GM18867 (cell line): ENCODE results near the gene USP27X.

ENCODE experiments used
- ATAC-seq: cut with Tn5 transposase; IDR thresholded peaks from one replicate; pipeline ENCODE4 v1.9.1; 2021; ENCODE audit warnings: mild to moderate bottlenecking, moderate library complexity; ENCODE audit not compliant: unreplicated experiment

The USP27X gene

DNA sequence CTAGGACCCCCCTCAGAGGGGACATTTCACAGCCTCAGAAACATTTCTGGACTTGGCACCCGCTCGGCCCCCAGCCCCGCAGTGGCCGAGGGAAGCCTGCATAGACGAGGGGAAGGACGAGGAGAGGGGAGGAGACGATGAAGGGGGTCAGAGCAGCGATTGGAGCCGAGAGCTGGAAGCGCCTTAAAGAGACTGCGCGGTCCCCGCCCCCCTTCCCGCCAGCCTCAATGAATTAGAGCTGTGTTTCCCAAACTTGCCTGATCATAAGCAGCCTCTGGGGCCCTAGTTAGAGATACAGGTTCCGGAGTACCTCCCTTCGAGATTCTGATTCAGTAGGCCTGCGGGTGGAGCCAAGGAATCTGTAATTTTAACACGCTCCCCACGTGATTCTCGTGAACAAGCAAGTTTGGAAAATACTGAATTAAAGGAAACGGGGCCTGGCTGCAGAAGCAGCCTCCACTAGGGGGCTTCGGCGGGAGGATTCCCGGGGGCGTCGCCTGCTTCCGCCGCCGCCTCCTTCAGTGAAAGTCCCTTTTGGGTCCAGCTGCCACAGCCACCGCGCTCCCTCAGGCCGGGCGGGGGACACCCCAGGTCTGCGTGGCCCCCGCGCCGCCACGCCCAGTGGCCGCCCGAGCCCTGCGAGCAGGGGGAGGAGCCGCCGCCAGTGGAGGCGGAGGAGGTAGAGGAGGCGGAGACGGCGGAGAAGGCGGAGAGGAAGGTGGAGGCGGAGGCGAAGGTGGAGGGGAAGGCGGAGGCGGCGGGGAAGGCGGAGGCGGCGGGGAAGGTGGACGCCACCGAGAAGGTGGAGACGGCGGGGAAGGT is at the start of gene USP27X:
Gene USP27X (plus strand): TSS at position 651 of the 822 bp plus-strand sequence. CDS start 824 bp downstream, outside the sequence.
- ATAC-seq = peak; percentile 93

DNA sequence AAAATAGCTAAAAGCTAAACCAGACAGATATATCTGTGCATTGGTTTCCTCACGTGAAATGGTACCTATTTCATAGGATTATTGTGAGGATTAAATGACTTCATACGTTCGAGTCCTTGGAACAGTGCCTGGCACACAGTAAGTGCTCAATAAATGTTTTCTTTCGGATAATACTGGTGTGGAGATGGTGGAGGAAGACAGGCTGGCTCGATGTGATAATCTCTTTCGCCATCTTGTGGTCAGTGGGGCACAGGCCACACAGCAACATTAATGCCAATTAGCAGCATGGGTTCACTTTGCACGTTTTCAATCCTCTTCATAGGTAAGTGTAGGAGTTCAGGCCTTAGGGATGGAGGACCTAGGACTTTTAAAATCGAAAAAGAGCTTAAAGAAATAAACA is 40.9 kb upstream of the USP27X start:
- peak; percentile 63 for ATAC-seq

DNA sequence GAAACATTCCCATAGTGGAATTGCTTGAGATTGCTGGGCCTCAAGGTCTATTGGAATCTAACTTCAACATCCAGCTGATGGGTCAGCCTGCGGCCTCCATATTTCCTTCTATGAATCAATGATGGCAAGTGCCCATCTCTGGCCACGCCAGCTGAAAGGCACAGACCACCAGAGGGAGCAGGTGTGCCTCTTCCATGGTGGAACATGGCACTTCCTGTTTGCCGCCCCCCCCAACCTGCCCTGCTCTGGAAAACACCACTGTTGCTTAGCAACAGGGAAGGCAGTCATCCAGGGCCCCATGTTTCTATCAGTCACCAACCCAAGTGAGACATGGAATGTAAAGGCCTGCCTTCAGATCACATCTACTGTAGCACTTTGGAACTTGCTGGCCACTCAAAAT is 38.6 kb upstream of the USP27X start:
- ATAC-seq = peak; percentile 52

DNA sequence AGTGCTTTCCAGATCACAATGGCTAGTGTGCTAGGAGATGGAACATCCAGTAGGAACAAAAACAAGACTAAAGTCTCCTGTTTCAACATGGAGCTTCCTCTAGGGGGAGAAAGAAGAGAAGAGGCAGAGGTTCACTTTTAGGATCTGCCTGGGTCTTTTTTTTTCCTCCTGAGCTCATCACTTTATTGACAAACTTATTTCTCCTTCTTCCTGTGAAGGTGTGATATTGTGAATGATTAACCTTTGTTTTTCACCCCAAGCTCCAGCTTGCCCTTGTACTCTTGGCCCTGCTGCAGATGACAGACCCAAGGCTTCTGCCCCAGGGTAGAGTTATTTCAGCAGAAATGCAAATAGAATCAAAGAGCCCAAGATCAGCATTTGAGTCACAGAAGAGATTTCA is 36.7 kb upstream of the USP27X start:
- ATAC-seq = no peak

DNA sequence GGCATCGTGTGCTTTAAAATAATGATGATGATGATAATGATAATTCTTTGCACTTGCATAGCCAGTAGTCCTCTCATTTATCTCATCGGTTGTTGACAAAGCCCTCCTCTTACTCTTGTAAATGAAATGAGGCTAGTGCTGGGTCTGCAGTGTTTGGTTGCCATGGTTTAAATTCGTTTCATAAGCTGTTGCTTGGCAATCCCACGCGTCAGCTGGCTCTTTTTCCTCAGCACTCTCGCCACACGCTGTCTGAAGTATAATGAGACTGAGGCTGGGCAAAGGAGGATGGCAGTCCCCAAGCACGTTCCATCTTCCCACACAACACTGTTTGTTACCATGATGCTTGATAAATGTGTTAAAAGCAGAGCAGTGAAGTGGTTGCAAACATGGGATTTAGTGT is 34.7 kb upstream of the USP27X start:
- ATAC-seq = no peak

DNA sequence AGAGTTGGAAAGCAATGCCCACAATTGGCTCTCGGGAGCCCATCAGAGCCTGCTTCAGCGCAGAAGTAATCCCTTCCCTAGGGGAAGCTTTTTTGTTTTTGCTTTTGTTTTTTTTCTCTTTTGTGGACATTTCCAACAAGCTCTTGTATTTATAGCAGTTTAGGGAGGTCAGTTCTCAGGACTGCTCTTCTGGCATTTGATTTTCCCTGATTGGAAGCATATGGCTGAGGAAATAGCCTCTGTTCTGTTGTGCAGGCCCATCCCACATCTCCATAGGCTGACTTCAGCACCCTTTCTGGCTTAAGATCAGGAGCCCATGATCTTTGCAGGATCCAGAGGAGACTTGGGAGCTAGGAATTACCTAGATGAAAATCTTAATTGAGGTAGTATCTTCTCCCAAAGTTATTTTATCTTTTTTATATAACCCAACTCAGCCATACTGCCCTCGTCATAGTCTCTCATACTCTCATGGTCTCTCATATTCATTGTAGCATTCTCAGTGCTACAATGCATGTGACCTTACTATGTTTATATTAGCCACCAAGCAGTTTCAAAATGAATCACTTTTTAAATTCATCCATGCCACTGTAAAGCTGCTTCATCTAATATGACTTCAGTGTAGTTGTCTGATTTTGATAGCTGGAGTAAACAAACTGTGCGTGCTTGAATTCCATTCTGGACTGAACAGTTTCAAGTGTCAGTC is 33.4 kb upstream of the USP27X start:
- ATAC-seq = peak; percentile 71

DNA sequence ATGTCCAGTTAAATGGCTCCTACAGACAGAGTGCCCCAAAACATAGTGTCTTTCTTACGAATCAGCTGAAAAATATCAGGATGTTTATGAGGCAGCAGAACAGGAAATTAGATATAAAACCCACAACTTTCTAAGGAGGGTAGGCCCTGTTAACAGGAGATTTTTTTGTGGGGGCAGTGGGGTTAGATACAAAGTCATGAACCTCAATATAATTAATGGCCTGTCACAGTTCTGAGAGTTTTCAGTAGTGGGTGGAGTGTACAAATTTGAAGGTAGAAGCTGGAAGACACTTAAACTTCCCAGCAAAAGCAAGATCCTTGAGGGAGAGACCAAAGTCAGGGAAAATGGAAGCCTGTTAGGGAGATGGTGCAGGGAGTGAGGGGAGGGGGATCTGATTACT is 32.8 kb upstream of the USP27X start:
- no peak for ATAC-seq

DNA sequence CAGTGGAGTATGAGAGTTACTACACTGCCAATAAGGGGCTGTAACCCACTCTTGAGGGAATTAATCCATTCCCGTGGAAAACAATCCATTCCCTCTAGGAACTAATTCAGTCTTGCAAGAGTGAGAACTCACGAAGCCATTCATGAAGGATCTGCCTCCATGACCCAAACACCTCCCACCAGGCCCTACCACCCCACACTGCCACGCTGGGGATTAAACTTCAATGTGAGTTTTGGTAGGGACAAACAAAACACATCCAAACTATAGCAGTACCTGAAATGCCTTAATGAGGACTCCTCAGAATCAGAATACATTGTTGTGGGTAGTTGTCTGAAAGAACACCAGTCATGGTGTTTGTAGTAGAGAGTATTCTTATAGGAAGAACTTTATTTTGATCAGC is 31.0 kb upstream of the USP27X start:
- ATAC-seq = no peak

DNA sequence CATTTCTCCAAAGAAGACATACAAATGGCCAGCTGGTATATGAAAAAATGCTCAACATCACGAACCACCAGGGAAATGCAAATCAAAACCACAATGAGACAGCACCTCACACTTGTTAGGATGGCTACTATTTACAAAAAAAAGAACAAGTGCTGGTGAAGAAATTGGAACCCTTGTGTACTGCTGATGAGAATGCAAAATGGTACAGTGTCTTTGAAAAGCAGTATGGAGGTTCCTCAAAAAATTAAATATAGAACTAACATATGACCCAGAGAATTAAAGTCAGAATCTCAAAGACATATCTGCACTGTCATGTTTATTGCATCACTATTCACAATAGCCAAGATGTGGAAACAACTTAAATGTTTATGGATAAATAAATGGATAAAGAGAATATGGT is 29.3 kb upstream of the USP27X start:
- peak; percentile 48 for ATAC-seq

DNA sequence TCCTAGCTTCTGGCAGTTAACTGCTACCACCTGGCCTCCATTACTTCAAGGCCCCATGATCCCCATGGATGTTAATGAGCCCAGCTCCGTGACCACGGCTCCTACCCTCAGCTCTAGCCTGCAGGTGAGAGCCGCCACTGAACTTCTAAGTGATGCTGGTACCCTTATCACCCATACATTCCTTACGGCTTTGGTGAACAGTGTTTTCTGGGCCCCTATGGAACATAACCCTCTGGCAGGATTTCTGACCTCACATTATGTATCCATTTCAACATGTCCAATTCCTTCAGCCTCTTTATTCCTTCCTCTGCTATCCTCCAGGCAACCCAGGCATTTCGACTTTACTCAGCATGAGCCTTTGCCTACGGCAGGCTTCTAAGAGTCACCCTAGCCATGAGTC is 25.6 kb upstream of the USP27X start:
- ATAC-seq = no peak

DNA sequence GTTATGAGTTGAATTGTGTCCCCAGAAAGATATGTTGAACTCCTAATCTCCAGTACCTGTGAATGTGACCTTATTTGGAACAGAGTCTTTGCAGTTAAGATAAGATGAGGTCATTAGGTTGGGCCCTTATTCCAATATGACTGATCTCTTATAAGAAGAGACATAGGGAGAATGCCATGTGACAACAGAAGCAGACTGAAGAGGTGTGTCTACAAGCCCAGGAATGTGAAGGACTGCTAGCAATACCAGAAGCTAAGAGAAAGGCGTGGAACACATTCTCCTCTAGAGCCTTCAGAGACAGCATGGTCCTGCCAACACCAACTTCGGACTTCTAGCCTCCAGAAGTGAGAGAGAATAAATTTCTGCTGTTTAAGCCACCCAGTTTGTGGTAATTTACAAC is 22.5 kb upstream of the USP27X start:
- ATAC-seq = no peak

DNA sequence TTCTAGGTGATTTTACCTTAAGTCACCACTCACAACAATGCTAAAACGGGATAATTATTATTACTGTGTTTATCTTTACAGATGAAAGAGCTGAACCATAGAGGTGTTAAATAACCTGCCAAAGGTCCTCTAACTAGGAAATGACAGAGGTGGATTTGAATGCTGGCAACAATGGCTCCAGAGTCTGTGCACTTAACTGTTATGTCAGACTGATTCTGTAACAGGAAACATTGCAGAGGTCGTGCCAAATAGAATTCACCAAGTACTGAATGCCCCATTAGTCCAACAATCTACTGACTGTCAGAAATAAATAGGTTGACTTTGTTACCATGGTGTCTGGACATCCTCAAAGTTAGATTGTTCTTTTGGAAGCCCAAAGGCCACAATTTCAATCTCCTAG is 20.9 kb upstream of the USP27X start:
- no peak for ATAC-seq

DNA sequence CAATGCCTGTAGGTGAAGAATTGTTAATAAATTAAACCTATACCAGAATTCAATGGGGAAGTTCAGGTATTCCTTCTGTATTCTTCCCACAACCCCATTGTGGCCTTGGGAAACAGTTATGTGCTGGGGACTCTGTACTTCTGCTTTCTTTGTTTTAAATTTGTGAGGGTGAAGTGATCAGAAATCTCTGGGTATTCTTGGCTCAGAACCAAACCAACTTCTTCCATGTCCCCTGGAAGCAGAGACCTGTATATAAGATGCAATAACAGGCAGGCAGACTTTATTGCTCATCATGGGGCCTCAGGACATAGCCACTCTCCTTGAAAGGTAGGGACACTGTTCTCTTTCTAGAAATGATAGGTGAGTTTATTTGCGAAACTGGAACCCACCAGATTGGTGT is 19.8 kb upstream of the USP27X start:
- ATAC-seq = no peak

DNA sequence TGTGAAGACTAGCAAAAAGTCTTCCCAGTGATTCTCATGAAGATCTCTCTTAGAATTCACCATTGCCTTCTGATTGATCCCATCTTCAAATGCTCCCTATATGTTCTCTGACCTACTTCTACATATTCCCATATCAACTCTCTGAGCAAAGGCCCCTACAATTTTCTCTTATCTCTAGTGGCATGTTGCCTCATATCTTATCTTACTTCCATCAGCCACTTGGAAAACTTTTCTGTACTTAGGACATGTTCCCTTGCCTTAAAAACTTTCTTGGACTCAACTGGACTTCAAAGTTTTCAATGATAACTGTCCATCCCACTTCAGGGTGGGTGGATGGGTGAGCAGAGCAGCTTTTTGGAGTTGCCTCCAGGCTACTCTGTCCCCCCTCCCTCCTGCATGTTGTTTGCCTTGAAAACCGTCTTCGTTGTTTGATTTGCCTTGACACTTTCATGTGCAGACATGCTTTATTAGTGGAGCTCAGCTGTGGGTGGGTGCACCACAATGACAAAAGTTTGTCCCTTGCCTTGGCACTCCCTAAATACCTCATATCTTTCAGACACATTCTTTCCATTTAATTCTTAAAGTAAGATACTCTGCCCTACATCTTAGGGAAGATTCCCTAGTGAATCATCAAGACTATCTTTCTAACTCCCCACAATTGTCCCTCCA is 18.3 kb upstream of the USP27X start:
- no peak for ATAC-seq

DNA sequence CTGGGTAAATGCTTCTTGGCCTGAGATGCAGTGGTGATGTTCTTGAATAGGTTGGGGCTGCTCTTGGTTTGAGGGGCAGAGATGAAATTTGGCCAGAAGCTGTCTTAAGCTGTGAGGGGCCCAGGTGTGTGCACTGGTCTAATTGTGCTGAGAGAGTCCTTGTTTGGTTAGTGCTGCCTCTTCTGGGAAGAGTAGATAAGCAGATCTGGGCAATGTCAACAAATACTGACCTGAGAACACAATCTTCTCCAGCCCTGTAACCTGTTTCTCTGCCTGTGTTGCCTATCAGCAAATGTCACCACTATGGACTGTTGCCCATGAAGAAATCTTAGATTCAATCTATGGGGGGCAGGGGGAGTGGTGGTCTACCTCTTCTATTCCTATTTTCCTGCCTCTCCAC is 17.2 kb upstream of the USP27X start:
- no peak for ATAC-seq

DNA sequence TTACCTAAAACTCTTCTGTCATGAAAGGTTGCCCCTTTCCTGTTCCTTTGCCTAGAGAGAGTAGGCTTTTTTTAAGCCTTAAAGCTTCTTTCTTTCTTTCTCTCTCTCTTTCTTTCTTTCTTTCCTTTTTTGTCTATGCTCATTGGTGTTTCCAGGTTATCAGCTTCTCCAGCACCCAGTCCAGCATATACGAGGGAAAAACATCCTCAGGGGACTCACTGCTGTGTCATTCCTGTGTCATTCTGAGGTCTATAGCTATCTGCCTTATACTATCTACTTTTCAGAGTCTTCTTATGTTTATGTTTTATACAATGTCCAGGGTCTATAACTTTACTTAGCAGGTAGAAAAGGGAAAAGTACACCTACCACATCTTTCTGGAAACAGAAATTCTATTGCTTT is 10.5 kb upstream of the USP27X start:
- ATAC-seq = no peak

DNA sequence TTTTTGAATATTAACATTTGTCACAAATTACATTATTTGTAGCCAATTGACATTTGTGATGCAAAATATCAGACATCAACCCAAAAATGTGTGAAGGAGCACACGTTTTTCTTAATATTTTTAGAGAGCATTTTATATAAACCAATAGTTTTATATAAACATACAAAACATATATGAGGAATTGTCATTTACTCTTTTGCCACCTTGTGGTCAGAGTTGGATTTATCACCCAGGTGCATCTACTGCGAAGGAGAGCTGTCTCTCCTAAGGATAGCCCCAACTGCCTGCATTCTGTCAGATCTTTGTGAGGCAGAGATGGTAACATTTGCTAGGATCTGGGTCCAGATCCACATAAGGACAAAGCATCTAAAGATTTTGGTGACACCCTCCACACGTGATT is 2.5 kb upstream of the USP27X start:
- no peak for ATAC-seq

DNA sequence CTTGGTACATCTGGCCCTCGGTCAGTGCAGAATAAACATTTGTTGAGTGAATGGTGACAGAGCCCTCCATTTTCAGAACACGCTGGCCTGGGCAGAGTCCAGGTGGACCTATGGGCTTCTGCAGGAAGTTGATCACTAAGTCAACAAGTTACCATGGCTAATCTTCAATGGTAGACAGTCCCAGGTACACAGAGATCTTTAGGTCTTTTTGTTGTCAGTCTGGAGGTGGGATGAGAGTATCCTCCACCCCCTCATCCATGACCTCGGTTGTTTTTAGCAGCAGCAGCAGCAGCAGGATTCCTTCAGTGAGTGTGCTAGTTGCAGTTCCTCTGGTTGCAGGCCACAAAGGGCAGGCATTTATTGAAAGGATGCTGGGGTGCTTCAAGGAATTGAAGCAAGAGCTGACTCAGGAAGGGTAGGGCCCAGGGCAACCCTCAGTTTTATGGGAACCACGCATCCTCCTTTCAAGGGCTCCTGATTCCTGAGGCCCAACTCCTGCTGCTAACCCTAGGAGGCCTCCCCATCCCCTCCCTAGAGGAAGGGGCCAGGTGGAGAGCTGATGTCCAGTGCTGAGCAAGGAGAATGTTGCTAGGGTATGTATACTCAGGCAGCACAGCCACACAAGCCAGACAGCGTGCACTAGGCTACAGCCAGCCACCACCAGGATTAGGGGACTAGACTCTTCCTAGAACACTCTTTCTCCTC is 1.7 kb upstream of the USP27X start:
- no peak for ATAC-seq

DNA sequence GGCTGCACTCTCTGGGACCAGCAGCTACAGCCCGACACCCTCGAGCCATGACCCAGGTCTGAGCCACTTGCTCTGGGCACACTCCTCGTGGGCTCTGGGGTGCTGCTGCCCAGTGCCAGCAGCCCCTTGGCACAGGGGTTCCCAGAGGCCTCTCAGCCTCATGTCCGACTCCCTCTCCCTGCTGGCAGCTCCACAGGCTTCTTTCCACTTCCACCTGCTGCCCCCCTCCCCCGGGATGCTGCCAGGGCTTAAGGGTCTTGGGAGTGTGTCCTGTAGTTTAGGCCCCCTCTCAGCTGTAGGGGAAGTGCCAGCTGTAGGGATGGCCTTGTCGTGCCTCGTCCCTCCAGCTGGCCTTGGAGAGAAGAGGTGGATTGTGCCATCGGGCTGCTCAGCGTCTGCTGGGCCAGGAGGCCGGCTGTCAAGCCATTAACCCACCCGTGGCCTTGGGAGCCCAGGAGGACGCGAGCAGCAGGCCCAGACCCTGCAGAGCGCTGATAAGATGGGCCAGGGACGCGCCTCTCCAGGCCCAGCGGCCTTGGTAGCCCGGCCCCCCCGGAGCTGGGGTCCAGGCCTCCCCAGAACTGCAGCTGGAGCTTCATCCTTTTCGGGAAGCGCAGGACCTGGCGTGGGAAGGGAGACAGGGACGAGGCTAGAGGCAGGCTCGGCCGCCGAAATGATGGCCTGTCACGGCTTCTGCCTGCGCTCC is 1.0 kb upstream of the USP27X start:
- no peak for ATAC-seq

DNA sequence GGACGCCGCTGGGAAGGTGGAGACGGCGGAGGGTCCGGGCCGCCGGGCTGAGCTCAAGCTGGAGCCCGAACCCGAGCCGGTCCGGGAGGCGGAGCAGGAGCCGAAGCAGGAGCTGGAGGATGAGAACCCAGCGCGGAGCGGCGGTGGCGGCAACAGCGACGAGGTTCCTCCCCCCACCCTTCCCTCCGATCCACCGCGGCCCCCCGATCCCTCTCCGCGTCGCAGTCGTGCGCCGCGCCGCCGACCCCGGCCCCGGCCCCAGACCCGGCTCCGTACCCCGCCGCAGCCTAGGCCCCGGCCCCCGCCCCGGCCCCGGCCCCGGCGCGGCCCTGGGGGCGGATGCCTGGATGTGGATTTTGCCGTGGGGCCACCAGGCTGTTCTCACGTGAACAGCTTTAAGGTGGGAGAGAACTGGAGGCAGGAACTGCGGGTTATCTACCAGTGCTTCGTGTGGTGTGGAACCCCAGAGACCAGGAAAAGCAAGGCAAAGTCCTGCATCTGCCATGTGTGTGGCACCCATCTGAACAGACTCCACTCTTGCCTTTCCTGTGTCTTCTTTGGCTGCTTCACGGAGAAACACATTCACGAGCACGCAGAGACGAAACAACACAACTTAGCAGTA is 483 bp downstream of the USP27X start:
- peak; percentile 7 for ATAC-seq
